ENCODE measurements around the gene KLF6. TPM values are rescaled to one million over a fixed set of nuclear protein-coding genes. Genes with fewer than 3 reads are reported as not detected.

The KLF6 gene
- total and polyA plus RNA-seq, 9 donors: 45.4 to 178 (median 85.7) TPM

DNA sequence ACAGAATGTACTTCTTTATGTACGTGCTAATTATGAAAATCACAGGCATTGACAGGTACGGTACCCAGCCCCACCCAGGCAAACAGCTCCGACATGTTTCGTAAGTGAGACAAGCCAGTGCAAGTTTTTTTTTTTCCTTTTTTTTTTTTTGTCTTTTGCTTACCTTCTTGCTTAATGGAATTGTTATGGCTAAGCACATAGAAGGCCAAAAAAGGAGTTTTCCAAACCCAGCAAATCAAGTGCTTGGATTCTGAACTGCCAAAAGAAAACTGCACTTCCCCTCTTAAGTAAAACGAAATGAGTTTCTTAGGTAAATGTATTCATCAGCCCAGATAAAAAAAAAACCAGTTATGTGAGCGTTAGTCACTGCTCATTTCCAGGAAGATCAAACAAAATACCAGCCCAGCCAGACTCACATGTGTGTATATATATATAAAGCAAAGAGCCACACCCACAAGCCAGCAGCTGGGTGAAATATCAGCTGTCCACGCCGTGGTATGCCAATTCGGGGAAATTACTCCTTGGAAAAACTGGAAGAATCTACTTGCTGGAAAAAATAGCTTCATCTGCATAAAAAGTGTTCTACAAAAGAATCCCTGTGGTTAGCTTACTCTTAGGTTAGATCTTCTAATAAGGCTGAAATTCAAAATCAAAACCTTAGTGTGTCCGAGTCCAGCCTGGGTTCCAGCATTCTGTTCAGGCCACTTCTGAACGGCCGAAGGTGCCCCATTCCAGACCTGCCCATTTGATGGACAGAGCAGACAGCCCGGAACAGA lies 8.0 kb downstream of the KLF6 start:
- Histone ChIP-seq H3K4me1 (ENCODE audit: insufficient read depth) (peaks cover 16% of the 10 kb centered on the region), H3K27ac (peak overlapping the region; percentile 6 to 68), H3K4me3 (no peak overlapping the region), H3K27me3 (no peaks in the 10 kb centered on the region), H3K9me3 (no peaks in the 10 kb centered on the region), H3K36me3 (no peaks in the 10 kb centered on the region)
- intact Hi-C loops (cut with DNase I): loop anchor here in 1 of 4 donors (10.0 kb wide), 1 partner anchor 532 kb away; no protein-coding TSS in a partner anchor
- 22 to 38% (median 27%) methylated on average over 13 of the region's 13 CpGs for WGBS, 3 donors
- TF ChIP-seq POLR2A (IDR thresholded peaks at IDR 0.05): no peak
- TF ChIP-seq EP300 (IDR thresholded peaks at IDR 0.05): peak; percentile 14
- DNase-seq: peak in 2 of 5 donors; percentile 43 to 45

DNA sequence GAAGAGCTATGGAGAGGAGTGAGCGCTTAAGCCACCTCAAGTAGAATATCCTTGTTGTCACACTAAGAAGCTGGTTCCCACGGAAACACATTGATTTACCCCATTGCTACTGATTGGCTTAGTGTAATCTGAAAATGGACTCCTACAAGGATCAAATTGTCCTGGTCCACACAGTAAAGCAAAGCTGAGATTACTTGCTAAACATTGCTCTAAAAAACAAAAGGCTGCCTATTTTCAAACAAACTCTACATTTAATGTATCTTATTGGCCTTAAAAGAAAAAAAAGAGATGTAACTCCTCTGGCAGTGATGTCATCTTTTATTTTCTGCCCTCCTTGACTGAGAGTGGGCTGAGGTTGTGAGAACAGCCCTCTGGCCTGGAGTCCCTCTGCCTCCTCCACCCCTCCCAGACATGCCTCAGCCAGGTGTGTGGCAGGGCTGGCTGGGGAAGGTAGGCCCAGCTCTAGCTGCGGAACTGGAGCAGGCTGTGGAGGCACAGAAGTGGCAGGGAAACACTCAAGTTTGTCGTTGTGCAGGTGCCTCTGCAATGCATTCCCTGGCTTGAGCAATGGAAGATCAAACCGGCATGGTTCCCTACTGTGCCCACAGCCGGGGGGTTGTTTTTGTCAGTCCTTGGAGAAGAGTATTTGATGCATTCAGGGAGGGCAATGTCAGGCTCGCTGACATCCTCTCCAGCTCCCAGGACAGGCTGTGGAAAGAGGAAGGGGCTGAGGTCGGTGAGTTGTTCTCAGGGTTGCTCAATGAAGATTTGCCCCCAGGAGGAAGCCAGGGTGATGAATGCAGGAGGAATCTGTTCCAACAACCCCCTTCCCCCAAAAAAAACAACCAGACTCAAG lies 9.1 kb downstream of the KLF6 start:
- intact Hi-C loops (cut with DNase I): loop anchor here in 1 of 4 donors (10.0 kb wide), 1 partner anchor 531 kb away; no protein-coding TSS in a partner anchor
- Histone ChIP-seq H3K36me3 (no peaks in the 10 kb centered on the region), H3K27ac (peak overlapping the region in 1 of 2 donors; percentile 34), H3K4me3 (no peak overlapping the region), H3K4me1 (ENCODE audit: insufficient read depth) (peaks cover 10% of the 10 kb centered on the region), H3K27me3 (no peaks in the 10 kb centered on the region), H3K9me3 (no peaks in the 10 kb centered on the region)
- 60 to 65% (median 65%) methylated on average over 8 of the region's 8 CpGs for WGBS, 3 donors
- TF ChIP-seq CTCF (IDR thresholded peaks at IDR 0.05) (no peak), EP300 (IDR thresholded peaks at IDR 0.05) (no peak), POLR2A (IDR thresholded peaks at IDR 0.05) (no peak)
- DNase-seq: peak in 2 of 5 donors; percentile 15 to 34

DNA sequence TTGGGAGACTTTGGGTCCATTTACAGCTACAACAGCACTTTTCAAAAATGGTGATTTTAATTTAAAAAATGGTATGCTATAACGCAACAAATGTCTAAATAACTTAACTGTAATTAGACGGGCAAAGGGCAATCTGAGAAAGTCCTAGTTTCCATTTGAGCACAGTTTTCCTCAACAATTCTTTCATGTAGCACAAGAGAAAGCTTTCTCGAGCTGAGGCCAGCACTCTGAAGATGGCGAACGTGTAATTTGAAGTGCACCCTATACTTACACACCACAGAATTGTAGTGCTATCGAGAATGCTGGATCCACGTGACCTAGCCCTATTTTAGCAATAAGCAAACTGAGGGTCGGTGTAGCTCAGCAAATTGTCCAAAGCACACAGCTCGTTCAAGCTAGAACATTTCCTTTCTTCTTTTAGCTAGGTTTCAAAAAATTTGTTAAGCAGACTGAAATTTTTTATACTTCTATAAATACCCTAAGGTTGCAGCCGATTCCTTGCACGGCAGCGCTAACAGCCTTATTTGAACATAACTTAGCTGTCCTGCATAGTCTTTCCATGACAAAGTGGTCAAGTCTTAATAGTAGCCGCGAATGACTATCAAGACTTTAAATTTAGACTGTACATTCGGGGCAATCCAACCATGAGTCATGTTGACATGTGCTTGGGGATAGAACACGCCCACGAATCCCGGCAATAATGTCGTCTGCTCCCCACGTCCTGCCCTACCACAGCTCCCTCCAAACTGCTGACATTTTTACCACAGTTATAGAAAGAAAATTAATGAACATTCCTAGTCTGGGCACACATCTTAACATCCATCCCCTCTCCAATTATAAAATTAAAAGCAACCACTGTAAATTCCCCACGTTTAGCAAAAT lies 10.0 kb downstream of the KLF6 start:
- DNase-seq: peak in 1 of 5 donors; percentile 3
- H3K4me1 ChIP-seq (ENCODE audit: insufficient read depth): peaks cover 5% of the 10 kb centered on the region
- no peak overlapping the region for H3K4me3 ChIP-seq
- no peak overlapping the region for H3K27ac ChIP-seq
- H3K36me3 ChIP-seq: no peaks in the 10 kb centered on the region
- WGBS, 3 donors: 65 to 73% (median 69%) methylated on average over 21 of the region's 21 CpGs
- no peaks in the 10 kb centered on the region for H3K9me3 ChIP-seq
- intact Hi-C loops (cut with DNase I): loop anchor here in 1 of 4 donors (10.0 kb wide), 1 partner anchor 530 kb away; no protein-coding TSS in a partner anchor
- H3K27me3 ChIP-seq: no peaks in the 10 kb centered on the region
- TF ChIP-seq POLR2A (IDR thresholded peaks at IDR 0.05): no peak
- TF ChIP-seq CTCF (IDR thresholded peaks at IDR 0.05): no peak
- no peak for TF ChIP-seq EP300 (IDR thresholded peaks at IDR 0.05)

GRCh38 chr10:3774018-3774813 lies 10.8 kb downstream of the KLF6 start:
- Histone ChIP-seq H3K9me3 (no peaks in the 10 kb centered on the region), H3K36me3 (no peaks in the 10 kb centered on the region), H3K4me1 (ENCODE audit: insufficient read depth) (no peaks in the 10 kb centered on the region), H3K27me3 (no peaks in the 10 kb centered on the region), H3K4me3 (no peak overlapping the region), H3K27ac (no peak overlapping the region)
- no peak for TF ChIP-seq CTCF (IDR thresholded peaks at IDR 0.05)
- no peak for TF ChIP-seq POLR2A (IDR thresholded peaks at IDR 0.05)
- no peak for TF ChIP-seq EP300 (IDR thresholded peaks at IDR 0.05)
- intact Hi-C loops (cut with DNase I): loop anchor here in 1 of 4 donors (10.0 kb wide), 1 partner anchor 529 kb away; no protein-coding TSS in a partner anchor
- no peak for DNase-seq
- WGBS, 3 donors: 91 to 95% (median 94%) methylated on average over 17 of the region's 17 CpGs
